Activated naive CD4-positive, alpha-beta T cell treated with anti-CD3 and anti-CD28 coated beads, Interleukin-2, amount 50 U/mL, for 16 hours (primary cell): Measurements from ENCODE around the gene KRTAP10-4.
"Not testable (repeated sequence)": the region's sequence is repeated elsewhere in the genome, so short reads cannot be mapped to it uniquely, and the experiment has no call there.

Experiments
- DNase-seq: peaks from one replicate; pipeline ENCODE4 v3.0.0-alpha.2; 2020

KRTAP10-4 gene

DNA sequence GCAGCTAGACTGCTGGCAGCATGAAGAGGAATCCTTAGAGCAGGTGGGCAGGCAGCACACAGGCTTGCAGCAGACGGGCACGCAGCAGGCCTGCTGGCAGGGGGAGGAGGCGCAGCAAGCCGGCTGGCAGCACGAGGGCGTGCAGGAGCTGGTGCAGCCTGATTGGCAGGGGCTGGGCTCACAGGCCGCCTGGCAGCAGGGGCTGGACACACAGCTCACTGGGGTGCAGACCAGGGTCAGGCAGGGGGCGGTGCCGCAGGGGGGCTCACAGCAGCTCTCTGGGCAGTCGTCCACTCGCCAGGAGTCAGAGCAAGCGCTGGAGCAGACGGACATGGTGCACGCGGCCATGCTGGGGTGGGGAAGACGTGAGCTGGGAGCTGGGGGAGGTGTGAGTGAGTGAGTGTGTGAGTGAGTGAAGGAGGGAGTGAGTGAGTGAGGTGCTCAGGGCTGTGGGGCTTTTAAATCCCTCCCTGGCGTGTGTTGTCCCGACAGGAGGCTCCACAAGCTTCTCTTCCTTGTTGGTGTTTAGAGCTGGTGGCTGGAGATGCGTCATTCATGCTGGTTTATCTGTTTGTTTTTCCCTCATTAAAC is 6.8 kb downstream of the KRTAP10-4 start, which contains the start of gene KRTAP10-5:
Gene KRTAP10-5, minus strand, starts transcription at position 374 of the 591 bp plus-strand sequence. Its CDS starts 26 bp downstream, at position 348.
- not testable (repeated sequence) for DNase-seq

DNA sequence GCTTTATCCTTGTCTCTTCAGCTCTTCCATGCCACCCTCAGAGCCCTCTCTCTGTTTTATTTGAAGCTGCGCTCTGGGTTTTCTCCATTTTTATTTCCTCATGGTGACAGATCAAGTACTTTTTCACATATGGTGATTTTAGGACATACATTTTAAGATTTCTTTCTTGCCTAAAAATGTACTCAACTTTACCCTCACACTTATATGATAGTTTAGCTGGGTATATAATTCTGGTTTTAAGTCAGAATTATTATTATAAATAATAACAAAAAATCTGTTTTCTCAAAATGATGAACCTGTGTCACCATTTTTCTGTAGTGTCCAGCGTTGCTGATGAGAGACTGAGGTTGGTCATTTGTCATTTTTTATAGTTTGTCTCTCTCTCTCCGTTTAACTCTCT is 7.6 kb downstream of the KRTAP10-4 start:
- DNase-seq: no peak

GRCh38 chr21:44582055-44582454 is 8.5 kb downstream of the KRTAP10-4 start:
- DNase-seq: no peak

GRCh38 chr21:44583089-44583799 is 9.7 kb downstream of the KRTAP10-4 start:
- DNase-seq: no peak

DNA sequence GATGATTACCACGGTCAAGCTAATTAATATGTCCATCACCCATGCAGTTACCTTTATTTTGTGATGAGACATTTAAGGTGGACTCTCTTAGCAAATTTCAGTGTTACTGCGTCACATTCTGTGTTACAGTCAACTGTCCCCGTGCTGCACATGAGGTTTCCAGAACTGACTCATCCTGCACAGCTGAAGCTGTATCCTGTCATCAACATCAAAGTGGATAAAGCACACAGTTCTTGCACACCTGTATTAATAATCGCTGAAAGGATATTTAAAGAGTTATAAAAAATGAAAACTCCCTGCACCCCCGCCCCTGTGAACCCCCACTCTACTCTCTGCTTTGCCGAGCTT is 10.2 kb downstream of the KRTAP10-4 start:
- DNase-seq: peak; percentile 51

DNA sequence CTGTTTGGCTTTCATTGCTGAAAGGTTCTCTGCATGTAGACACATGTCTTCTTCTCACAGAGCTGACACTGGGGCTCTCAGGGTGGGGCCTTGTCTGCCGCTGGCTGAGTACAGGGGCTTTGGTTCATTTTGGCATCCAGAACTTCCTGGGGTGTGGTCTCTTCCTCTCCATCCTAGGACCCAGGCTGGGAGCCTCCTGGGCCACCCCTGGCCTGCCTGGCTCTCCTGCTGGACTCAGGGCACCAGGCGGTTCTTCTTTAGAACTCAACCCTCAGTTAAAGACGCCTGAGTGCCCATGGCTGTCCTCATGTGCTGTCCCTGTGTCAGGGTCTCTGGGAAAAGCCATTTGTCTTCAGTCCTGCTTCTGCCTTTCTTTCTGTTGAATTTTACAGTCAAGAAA is 12.4 kb downstream of the KRTAP10-4 start:
- DNase-seq: no peak

- DNase-seq: no peak
Observed at GRCh38 chr21:44589094-44589493, 15.6 kb downstream of the KRTAP10-4 start.

GRCh38 chr21:44589586-44590305 is 16.2 kb downstream of the KRTAP10-4 start:
- no peak for DNase-seq

- DNase-seq: no peak
Observed at GRCh38 chr21:44590311-44590721, 16.8 kb downstream of the KRTAP10-4 start.

DNA sequence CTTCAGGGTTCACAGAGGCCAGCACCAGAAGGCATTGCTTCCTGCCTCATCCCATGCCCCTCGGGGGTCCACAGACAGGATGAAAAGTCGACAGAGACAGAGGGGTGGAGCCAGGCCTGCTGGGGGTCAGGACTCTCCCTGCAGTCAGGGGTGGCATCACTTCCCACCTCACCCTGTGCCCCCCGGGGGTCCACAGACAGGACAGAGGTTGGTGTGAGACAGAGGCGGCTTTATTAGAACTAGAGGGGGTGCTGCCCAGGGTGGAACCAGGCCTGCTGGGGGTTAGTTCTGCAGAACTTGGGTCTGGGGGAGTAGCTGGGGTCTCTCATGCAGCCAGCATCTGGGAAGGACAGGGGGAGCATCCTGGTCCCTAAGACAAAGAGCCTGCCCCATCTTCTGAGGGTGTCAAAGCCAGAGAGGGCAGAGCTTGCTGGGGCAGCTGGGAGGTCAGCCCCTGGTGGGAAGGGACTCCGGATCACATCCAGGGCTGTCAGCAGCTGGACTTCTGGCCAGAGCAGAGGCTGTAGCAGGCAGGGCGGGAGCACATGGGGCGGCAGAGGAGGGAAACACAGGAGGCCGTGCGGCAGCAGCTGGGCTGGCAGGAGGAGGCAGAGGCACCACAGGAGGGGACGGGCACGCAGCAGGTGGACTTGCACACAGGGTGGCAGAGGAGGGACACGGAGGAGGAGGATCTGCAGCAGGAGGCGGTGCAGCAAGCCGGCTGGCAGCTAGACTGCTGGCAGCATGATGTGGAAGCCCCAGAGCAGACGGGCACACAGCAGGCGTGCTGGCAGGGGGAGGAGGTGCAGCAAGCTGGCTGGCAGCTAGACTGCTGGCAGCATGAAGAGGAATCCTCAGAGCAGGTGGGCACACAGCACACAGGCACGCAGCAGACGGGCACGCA is 17.6 kb downstream of the KRTAP10-4 start:
- DNase-seq: not testable (repeated sequence)

GRCh38 chr21:44591801-44592130 is 18.2 kb downstream of the KRTAP10-4 start:
- not testable (repeated sequence) for DNase-seq

- DNase-seq: no peak
Observed at GRCh38 chr21:44592446-44593311, 19.1 kb downstream of the KRTAP10-4 start, which contains the start of gene KRTAP10-6. Gene KRTAP10-6, minus strand, starts transcription at chr21:44592505. Its CDS starts 21 bp downstream, at chr21:44592484.

DNA sequence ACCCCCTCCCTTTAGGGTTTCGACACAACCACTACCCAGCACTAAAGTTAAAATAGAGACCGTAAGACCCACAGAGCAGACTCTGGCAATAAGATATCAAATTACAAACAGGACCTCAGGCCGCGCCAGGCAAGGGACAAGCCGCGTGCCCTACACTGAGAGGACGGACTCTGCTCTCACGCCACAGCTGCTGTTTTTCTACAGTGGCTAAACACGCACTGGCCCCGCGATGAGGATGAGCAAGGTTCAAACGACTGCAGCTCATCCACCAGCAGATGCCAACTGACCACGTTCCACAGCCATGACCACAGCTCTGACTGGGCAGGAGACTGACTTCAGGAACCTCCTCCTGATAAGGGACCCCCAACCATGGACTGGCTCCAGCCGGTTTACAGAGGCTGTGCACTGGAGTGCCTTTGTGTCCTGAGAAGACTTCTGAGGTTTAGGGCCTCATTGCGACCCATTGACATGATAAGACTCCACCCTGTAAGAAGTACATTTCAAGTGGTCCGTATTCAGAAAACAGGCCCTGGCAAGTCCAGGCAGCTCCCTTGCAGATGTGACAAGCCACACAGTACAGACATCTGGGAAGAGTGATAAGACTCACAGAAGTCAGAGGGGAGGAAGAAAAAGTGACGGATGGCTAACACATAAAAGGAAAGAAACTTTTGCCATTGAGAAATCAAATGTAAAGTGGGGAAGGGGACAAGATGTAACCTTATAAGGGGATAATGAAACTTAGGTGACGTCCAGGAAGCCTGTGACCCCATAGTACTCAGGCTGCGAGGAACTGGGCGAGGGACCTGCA is 20.3 kb downstream of the KRTAP10-4 start:
- DNase-seq: no peak

- DNase-seq: no peak
Observed at GRCh38 chr21:44594406-44594916, 20.9 kb downstream of the KRTAP10-4 start.

DNA sequence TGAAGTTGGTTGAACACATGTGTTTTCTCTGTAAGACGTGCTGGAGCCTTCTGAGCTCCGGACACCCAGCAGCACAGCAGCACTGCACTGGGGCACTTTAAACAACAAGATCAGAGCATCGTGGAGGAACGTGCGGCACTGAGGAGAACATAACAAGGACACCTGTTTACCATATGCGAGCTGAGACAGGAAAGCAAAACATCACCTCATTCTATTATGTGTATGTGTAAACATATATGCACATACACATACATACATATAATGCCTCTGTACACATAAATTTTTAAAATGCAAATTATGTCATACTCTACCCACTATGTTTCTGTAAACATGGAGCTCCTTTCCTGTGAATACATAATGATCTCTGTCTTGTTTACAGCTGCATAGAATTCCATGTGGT is 22.0 kb downstream of the KRTAP10-4 start:
- DNase-seq: no peak

GRCh38 chr21:44596068-44596725 is 22.7 kb downstream of the KRTAP10-4 start:
- DNase-seq: no peak

GRCh38 chr21:44598061-44598460 is 24.5 kb downstream of the KRTAP10-4 start:
- DNase-seq: no peak

DNA sequence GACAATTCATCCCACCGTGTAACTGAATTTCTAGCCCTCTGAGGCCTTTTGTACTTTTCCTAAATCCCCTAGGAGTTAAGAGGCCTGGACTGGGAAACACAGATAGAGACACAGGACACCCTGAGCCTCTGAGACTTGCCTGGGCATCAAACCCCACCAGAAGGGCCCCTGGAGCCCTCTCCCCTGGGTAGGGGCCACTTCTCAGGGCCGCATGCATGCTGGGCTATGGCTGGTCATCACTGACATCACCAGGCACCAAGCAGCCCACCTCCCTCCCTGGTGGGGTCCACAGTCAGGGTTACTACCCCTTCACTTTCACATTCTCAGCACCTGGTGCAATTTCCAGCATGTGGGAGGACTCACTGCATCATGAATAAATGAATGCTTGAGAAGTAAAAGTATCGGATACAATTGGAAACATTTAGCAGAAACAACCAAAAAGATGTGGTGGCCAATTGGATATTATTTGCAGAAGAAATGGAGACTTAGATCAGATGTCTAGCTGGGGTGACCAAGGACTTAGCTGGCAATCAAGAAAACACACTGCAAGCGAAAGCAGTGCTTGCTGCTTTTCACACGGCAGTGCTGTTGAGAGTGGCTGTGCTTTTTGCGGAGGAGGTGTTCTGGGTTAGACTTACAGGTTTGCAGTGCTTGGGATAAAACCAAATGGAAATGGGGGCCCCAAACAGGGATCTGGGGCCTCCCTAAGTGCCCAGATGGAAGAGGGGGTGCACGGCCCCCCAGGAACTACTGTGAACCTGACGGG is 25.9 kb downstream of the KRTAP10-4 start:
- no peak for DNase-seq
